Measurements from ENCODE around the gene LPCAT1. TPM values are rescaled to one million over a fixed set of nuclear protein-coding genes. Genes with fewer than 3 reads are reported as not detected.
"Not testable (repeated sequence)": the region's sequence is repeated elsewhere in the genome, so short reads cannot be mapped to it uniquely, and the experiment has no call there.

LPCAT1 gene
- total RNA-seq, 2 experiments from 2014 or later: 60.8 to 68.3 TPM

- H3K4me3 Mint-ChIP-seq: no peak overlapping the region
- POLR2A ChIA-PET: no interaction called here
- H3K9me3 Mint-ChIP-seq (ENCODE audit: insufficient read depth): no peaks in the 10 kb centered on the region
- DNase-seq: no peak
- H3K27me3 Mint-ChIP-seq (ENCODE audit: low read depth): peaks cover 2% of the 10 kb centered on the region
- no peaks in the 10 kb centered on the region for H3K4me1 Mint-ChIP-seq (ENCODE audit: low read depth)
- no peaks in the 10 kb centered on the region for H3K36me3 Mint-ChIP-seq (ENCODE audit: low read depth)
- no peak overlapping the region for H3K27ac Mint-ChIP-seq
- ATAC-seq: no peak
- CTCF ChIA-PET: no interaction called here
Observed at GRCh38 chr5:1543398-1544293, 19.9 kb upstream of the LPCAT1 start.

GRCh38 chr5:1542781-1543180 is 19.0 kb upstream of the LPCAT1 start:
- Mint-ChIP-seq H3K9me3 (ENCODE audit: insufficient read depth) (no peaks in the 10 kb centered on the region), H3K27me3 (ENCODE audit: low read depth) (no peaks in the 10 kb centered on the region), H3K4me3 (no peak overlapping the region), H3K27ac (no peak overlapping the region), H3K36me3 (ENCODE audit: low read depth) (no peaks in the 10 kb centered on the region), H3K4me1 (ENCODE audit: low read depth) (peaks cover 5% of the 10 kb centered on the region)
- ChIA-PET CTCF (no interaction called here), POLR2A (no interaction called here)
- ATAC-seq (no peak), DNase-seq (no peak)

GRCh38 chr5:1541702-1542400 is 18.1 kb upstream of the LPCAT1 start:
- no peak for ATAC-seq
- CTCF ChIA-PET: no interaction called here
- H3K27ac Mint-ChIP-seq: no peak overlapping the region

GRCh38 chr5:1540831-1541701 is 17.3 kb upstream of the LPCAT1 start:
- peaks cover 22% of the 10 kb centered on the region for H3K4me1 Mint-ChIP-seq (ENCODE audit: low read depth)
- DNase-seq (no peak), ATAC-seq (no peak)
- CTCF ChIA-PET: no interaction called here
- no peaks in the 10 kb centered on the region for H3K9me3 Mint-ChIP-seq (ENCODE audit: insufficient read depth)
- H3K27ac Mint-ChIP-seq: no peak overlapping the region
- POLR2A ChIA-PET: no interaction called here
- H3K4me3 Mint-ChIP-seq: no peak overlapping the region
- H3K27me3 Mint-ChIP-seq (ENCODE audit: low read depth): no peaks in the 10 kb centered on the region
- H3K36me3 Mint-ChIP-seq (ENCODE audit: low read depth): no peaks in the 10 kb centered on the region

More at GRCh38 chr5:1541702-1542400, 18.1 kb upstream of the LPCAT1 start:
- POLR2A ChIA-PET: interaction anchor here (0.6 kb wide), 1 partner anchor 299 kb away, joined by 3 read pairs; no protein-coding TSS in a partner anchor
- Mint-ChIP-seq H3K4me1 (ENCODE audit: low read depth) (peaks cover 14% of the 10 kb centered on the region), H3K27me3 (ENCODE audit: low read depth) (no peaks in the 10 kb centered on the region), H3K4me3 (no peak overlapping the region), H3K36me3 (ENCODE audit: low read depth) (no peaks in the 10 kb centered on the region), H3K9me3 (ENCODE audit: insufficient read depth) (no peaks in the 10 kb centered on the region)
- DNase-seq: no peak

GRCh38 chr5:1540166-1540565 is 16.4 kb upstream of the LPCAT1 start:
- peaks cover 30% of the 10 kb centered on the region for H3K4me1 Mint-ChIP-seq (ENCODE audit: low read depth)

GRCh38 chr5:1539393-1540161 is 15.8 kb upstream of the LPCAT1 start:
- H3K27me3 Mint-ChIP-seq (ENCODE audit: low read depth); H3K27ac Mint-ChIP-seq; POLR2A ChIA-PET; DNase-seq; CTCF ChIA-PET; H3K9me3 Mint-ChIP-seq (ENCODE audit: insufficient read depth); H3K36me3 Mint-ChIP-seq (ENCODE audit: low read depth); ATAC-seq; H3K4me3 Mint-ChIP-seq: not testable (repeated sequence)
- H3K4me1 Mint-ChIP-seq (ENCODE audit: low read depth): peaks cover 30% of the 10 kb centered on the region

More at GRCh38 chr5:1540166-1540565, 16.4 kb upstream of the LPCAT1 start:
- H3K27me3 Mint-ChIP-seq (ENCODE audit: low read depth): no peaks in the 10 kb centered on the region
- no peak overlapping the region for H3K27ac Mint-ChIP-seq
- ChIA-PET CTCF (no interaction called here), POLR2A (no interaction called here)
- no peaks in the 10 kb centered on the region for H3K36me3 Mint-ChIP-seq (ENCODE audit: low read depth)
- DNase-seq (no peak), ATAC-seq (no peak)
- H3K9me3 Mint-ChIP-seq (ENCODE audit: insufficient read depth): no peaks in the 10 kb centered on the region
- H3K4me3 Mint-ChIP-seq: no peak overlapping the region

- Mint-ChIP-seq H3K9me3 (ENCODE audit: insufficient read depth) (no peaks in the 10 kb centered on the region), H3K27ac (no peak overlapping the region), H3K27me3 (ENCODE audit: low read depth) (peaks cover 8% of the 10 kb centered on the region), H3K4me3 (no peak overlapping the region), H3K36me3 (ENCODE audit: low read depth) (no peaks in the 10 kb centered on the region), H3K4me1 (ENCODE audit: low read depth) (peaks cover 30% of the 10 kb centered on the region)
- CTCF ChIA-PET: no interaction called here
- DNase-seq: no peak
- no peak for ATAC-seq
- POLR2A ChIA-PET: no interaction called here
Observed at GRCh38 chr5:1538741-1539392, 15.1 kb upstream of the LPCAT1 start.

GRCh38 chr5:1538276-1538675 is 14.5 kb upstream of the LPCAT1 start:
- DNase-seq: no peak
- ATAC-seq: no peak
- Mint-ChIP-seq H3K27me3 (ENCODE audit: low read depth) (peaks cover 13% of the 10 kb centered on the region), H3K4me3 (no peak overlapping the region), H3K9me3 (ENCODE audit: insufficient read depth) (no peaks in the 10 kb centered on the region), H3K4me1 (ENCODE audit: low read depth) (peaks cover 30% of the 10 kb centered on the region), H3K36me3 (ENCODE audit: low read depth) (no peaks in the 10 kb centered on the region), H3K27ac (no peak overlapping the region)
- ChIA-PET POLR2A (no interaction called here), CTCF (no interaction called here)

GRCh38 chr5:1537603-1538154 is 13.9 kb upstream of the LPCAT1 start:
- DNase-seq: no peak
- Mint-ChIP-seq H3K27ac (no peak overlapping the region), H3K9me3 (ENCODE audit: insufficient read depth) (no peaks in the 10 kb centered on the region), H3K27me3 (ENCODE audit: low read depth) (peaks cover 15% of the 10 kb centered on the region), H3K36me3 (ENCODE audit: low read depth) (no peaks in the 10 kb centered on the region), H3K4me3 (peak overlapping the region; percentile 68), H3K4me1 (ENCODE audit: low read depth) (peaks cover 30% of the 10 kb centered on the region)
- POLR2A ChIA-PET: no interaction called here
- no peak for ATAC-seq
- CTCF ChIA-PET: no interaction called here

GRCh38 chr5:1536871-1537602 is 13.3 kb upstream of the LPCAT1 start:
- DNase-seq: peak; percentile 60
- peak; percentile 27 for ATAC-seq
- Mint-ChIP-seq H3K4me3 (peak overlapping the region; percentile 68), H3K9me3 (ENCODE audit: insufficient read depth) (no peaks in the 10 kb centered on the region), H3K36me3 (ENCODE audit: low read depth) (no peaks in the 10 kb centered on the region), H3K4me1 (ENCODE audit: low read depth) (peaks cover 30% of the 10 kb centered on the region), H3K27me3 (ENCODE audit: low read depth) (peaks cover 15% of the 10 kb centered on the region), H3K27ac (peak overlapping the region; percentile 79)
- ChIA-PET CTCF (interaction anchor here (1.0 kb wide), 1 partner anchor 108 kb away, joined by 6 read pairs; no protein-coding TSS in a partner anchor), POLR2A (interaction anchor here (2.5 kb wide), 1 partner anchor 13 kb away, joined by 12 read pairs; the partner anchor contains the start of gene LPCAT1)
